ENCODE data around the gene NOL4L. TPM values are rescaled to one million over a fixed set of nuclear protein-coding genes. Genes with fewer than 3 reads are reported as not detected.
A peak's percentile ranks its signal among the peaks of the same experiment; 100 is the strongest.

Gene NOL4L
- total and polyA plus RNA-seq, 12 donors: 1.5 to 10.1 (median 5.1) TPM

DNA sequence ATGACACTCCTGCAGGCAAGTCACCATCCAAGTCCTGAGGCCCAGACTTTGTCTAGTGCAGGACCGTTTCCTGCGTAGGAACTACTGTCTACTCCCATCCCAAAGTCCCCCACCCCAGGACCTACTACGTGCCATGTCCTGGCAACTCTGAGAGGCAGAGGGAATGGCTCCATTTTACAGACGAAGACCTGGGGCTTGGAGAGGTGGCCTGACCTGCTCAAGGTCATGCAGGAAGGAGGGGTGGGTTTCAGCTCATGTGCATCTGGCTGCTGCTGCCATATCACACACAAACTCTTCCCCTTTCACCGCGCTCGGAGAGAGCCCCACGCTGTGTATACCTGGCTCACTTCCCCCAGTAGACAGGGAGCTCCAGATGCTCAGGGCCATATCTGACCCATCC is 1.2 kb upstream of the NOL4L start:
- Histone ChIP-seq H3K27me3 (peaks cover 0 to 44% (median 21%) of the 10 kb centered on the region in 7 donors), H3K9me3 (no peaks in the 10 kb centered on the region), H3K36me3 (no peaks in the 10 kb centered on the region), H3K4me1 (peaks cover 0 to 22% (median 4%) of the 10 kb centered on the region in 9 donors), H3K27ac (no peak overlapping the region), H3K4me3 (no peak overlapping the region)
- no peak for DNase-seq
- TF ChIP-seq, protein P1, sequence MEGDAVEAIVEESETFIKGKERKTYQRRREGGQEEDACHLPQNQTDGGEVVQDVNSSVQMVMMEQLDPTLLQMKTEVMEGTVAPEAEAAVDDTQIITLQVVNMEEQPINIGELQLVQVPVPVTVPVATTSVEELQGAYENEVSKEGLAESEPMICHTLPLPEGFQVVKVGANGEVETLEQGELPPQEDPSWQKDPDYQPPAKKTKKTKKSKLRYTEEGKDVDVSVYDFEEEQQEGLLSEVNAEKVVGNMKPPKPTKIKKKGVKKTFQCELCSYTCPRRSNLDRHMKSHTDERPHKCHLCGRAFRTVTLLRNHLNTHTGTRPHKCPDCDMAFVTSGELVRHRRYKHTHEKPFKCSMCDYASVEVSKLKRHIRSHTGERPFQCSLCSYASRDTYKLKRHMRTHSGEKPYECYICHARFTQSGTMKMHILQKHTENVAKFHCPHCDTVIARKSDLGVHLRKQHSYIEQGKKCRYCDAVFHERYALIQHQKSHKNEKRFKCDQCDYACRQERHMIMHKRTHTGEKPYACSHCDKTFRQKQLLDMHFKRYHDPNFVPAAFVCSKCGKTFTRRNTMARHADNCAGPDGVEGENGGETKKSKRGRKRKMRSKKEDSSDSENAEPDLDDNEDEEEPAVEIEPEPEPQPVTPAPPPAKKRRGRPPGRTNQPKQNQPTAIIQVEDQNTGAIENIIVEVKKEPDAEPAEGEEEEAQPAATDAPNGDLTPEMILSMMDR (IDR thresholded peaks at IDR 0.05): no peak
- intact Hi-C loops (cut with DNase I): loop anchor here in 2 of 10 donors (5.0 to 10.0 kb wide), 2 partner anchors 51 to 64 kb away; no protein-coding TSS in a partner anchor
- WGBS, 2 donors: 48 to 60% methylated on average over 8 of the region's 8 CpGs
- ATAC-seq: no peak

DNA sequence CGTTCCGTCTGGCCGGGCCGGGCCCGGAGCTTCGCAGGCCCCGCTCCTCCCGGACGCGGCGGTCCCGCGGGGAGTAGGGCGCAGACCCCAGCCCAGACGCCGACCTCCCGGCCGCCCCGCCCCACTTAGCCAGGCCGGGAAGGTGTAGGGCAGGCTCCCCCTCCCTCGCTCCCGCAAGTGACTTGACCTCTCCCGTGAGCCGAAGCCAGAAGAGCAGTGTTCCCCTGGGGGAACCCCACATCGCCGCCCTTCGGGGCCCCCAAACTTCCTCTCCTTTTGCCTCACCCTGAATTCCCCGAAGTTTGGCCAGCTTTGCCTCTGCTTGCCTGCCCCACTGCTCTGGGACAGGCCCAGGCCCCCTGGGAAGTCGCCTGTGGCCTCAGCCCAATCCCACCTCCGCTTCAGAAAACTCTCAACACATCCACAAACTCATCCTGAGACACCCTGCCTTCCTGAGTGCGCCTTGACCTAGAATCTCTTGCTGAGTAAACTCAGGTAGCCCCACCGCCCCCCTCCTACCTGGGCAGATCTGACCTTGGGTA is 524 bp upstream of the NOL4L start:
- no peaks in the 10 kb centered on the region for H3K9me3 ChIP-seq
- peak overlapping the region in 4 of 10 donors; percentile 51 to 67 (median 60) for H3K4me3 ChIP-seq
- TF ChIP-seq, protein P1 (IDR thresholded peaks at IDR 0.05): no peak
- ATAC-seq (no peak), DNase-seq (no peak)
- intact Hi-C loops (cut with DNase I): loop anchor here in 2 of 10 donors (5.0 to 10.0 kb wide), 2 partner anchors 51 to 63 kb away; no protein-coding TSS in a partner anchor
- H3K27ac ChIP-seq: no peak overlapping the region
- H3K4me1 ChIP-seq: peaks cover 0 to 29% (median 4%) of the 10 kb centered on the region in 9 donors
- H3K27me3 ChIP-seq: peaks cover 0 to 44% (median 21%) of the 10 kb centered on the region in 7 donors
- no peaks in the 10 kb centered on the region for H3K36me3 ChIP-seq
- 14 to 21% methylated on average over 32 of the region's 32 CpGs for WGBS, 2 donors

DNA sequence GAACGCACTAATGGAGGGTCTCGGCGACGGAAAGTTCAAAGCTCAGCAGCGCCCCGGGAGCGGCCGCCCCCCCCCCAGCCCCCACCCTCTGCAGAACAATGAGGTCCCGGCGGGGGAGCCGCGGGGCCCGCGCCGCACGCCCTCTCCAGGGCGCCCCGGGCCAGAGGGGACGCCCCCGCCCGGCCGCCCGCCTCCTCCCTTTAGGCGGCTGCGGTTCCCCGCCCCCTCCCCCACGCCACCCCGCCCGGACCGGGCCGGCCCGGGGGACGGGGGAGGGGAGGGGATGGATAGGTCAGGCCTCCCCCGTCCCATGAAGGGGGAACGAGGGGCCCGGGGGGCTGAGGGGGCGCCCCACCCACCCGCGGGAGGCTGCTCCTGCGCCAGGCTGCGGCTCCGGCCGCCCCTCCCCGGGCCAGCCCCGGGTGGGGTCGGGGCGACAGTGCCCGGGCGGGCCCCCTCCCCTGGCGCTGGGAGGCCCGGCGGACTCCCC is 1.5 kb downstream of the NOL4L start:
- peak in 5 of 8 donors; percentile 10 to 32 (median 20) for ATAC-seq
- Histone ChIP-seq H3K36me3 (no peaks in the 10 kb centered on the region), H3K27me3 (peaks cover 0 to 44% (median 21%) of the 10 kb centered on the region in 7 donors), H3K9me3 (no peaks in the 10 kb centered on the region), H3K27ac (peak overlapping the region in 6 of 10 donors; percentile 23 to 73 (median 50)), H3K4me3 (peak overlapping the region; percentile 35 to 71 (median 66)), H3K4me1 (peaks cover 0 to 30% (median 4%) of the 10 kb centered on the region in 9 donors)
- TF ChIP-seq, protein P1 (IDR thresholded peaks at IDR 0.05): no peak
- 0 to 1% methylated on average over 10 to 49 of the region's 52 CpGs for WGBS, 2 donors
- no peak for DNase-seq
- intact Hi-C loops (cut with DNase I): loop anchor here in 2 of 10 donors (5.0 to 10.0 kb wide), 2 partner anchors 49 to 56 kb away; no protein-coding TSS in a partner anchor

DNA sequence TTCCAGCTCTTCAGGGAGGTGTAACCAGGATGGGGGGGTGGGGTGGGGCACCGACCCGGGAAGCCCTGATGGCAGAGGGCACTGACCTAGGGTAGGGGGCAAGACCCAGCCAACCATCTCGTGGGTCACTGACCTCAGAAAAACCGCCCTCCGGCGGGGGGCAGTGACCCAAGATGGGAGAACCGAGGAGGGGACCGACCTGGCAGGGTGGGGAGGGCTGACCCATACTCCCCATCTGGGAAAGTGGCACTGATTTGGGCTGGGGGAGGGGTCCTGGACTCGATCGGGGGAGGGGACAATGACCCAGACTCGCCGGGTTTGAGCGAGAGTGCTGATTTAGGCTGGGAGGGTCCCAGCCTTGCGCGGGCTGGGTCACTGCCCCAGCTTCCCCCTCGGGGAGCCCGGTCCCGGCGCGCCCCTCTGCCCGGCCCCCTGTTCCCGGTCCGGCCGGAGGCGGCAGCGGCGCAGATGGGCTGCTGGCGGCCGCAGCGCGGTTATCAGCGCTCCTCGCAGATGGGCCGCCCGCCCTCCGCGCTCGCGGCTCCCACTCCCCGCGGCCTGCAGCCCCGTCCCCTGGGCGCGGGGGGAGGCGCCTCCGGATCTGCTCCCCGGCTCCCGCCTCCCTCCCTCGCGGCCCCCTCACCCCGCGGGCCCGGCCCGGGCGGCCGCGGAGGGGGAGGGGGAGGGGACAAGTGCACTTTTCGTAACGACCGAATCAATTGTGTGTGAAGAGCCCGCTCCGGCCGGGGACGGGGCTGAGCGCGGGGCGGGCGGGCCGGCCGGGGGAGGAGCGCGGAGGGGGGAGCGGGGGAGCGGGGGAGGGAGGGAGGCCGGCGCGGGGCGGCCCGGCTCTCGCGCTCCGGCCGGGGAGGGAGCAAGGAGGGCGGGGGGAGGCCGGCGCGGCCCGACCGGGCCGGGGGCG is 2.2 kb downstream of the NOL4L start:
- peak in 1 of 2 donors; percentile 11 for DNase-seq
- ATAC-seq: peak in 5 of 8 donors; percentile 10 to 40 (median 26)

More for the DNA sequence above, 2.2 kb downstream of the NOL4L start:
- no peaks in the 10 kb centered on the region for H3K36me3 ChIP-seq
- no peaks in the 10 kb centered on the region for H3K9me3 ChIP-seq
- H3K27ac ChIP-seq: peak overlapping the region in 7 of 10 donors; percentile 23 to 73 (median 41)
- H3K4me1 ChIP-seq: peaks cover 0 to 30% (median 4%) of the 10 kb centered on the region in 9 donors
- peak overlapping the region; percentile 35 to 71 (median 66) for H3K4me3 ChIP-seq
- TF ChIP-seq, protein P1 (IDR thresholded peaks at IDR 0.05): no peak
- H3K27me3 ChIP-seq: peaks cover 0 to 40% (median 21%) of the 10 kb centered on the region in 7 donors
- 7 to 14% methylated on average over 33 to 74 of the region's 91 CpGs for WGBS, 2 donors
- intact Hi-C loops (cut with DNase I): loop anchor here in 2 of 10 donors (5.0 to 10.0 kb wide), 2 partner anchors 48 to 56 kb away; no protein-coding TSS in a partner anchor
